Motor neuron (in vitro differentiated cells): ENCODE measurements around the gene FBXL4. TPM values are rescaled to one million over a fixed set of nuclear protein-coding genes. Genes with fewer than 3 reads are reported as not detected.

Experiments
- ATAC-seq, 8 experiments: fragments of 200-7000 bp; cut with Tn5 transposase; replicated peaks in 6 of 8; 2 replicates each; pipeline ENCODE4 v1.8.0; 2021; ENCODE audit warnings: mild to moderate bottlenecking in 8 of 8, moderate library complexity in 8 of 8
- H3K27ac ChIP-seq, 2 donors: fragments of 250-450 bp; sonication (Bioruptor Pico); 2 replicates each; pipeline ENCODE4 v1.9.0; 2021; ENCODE audit warnings: antibody characterized with exemption in 2 of 2, mild to moderate bottlenecking in 2 of 2, moderate library complexity in 1 of 2
- H3K4me1 ChIP-seq, 2 donors: fragments of 250-450 bp; sonication (Bioruptor Pico); replicated peaks in 1 of 2; 2 replicates each; pipeline ENCODE4 v1.6.1; 2021; ENCODE audit warnings: antibody characterized with exemption in 2 of 2, mild to moderate bottlenecking in 2 of 2, moderate library complexity in 1 of 2
- H3K4me3 ChIP-seq, 5 donors: fragments of 250-450 bp; sonication (Bioruptor Pico); 2 replicates each; pipeline ENCODE4 v1.9.0; 2021; ENCODE audit warnings: antibody characterized with exemption in 5 of 5, mild to moderate bottlenecking in 5 of 5, moderate library complexity in 4 of 5
- WGBS, 10 experiments: fragments of 450-650 bp; shearing (Covaris generic); methylation state at CpG; one replicate each; pipeline ENCODE4 v1.0.0; 2022; 5-methylcytosine and 5-hydroxymethylcytosine counted together
- in situ Hi-C, 9 experiments: fragments of 400-800 bp; cut with MboI; loops; one replicate each; pipeline ENCODE4 v1.15.0; 2021; ENCODE audit warnings: low sequenced_read_pairs in 9 of 9, low pct_unique_long_range_greater_than_20kb in 2 of 9; ENCODE audit not compliant: unreplicated experiment in 9 of 9
- total RNA-seq, 8 experiments: library from RNA; unstranded; fragments of 300-600 nt; gene quantifications; 2 replicates each; pipeline versions ENCODE4 v1.2.3 to v1.2.4, GENCODE V29; 2022

The FBXL4 gene
- total RNA-seq, 8 experiments from 2014 or later = 8.4 to 26.1 (median 12.1) TPM

GRCh38 chr6:98973571-98973970, 25.8 kb upstream of the FBXL4 start:
- no peak overlapping the region for H3K4me3 ChIP-seq
- peaks cover 0 to 5% of the 10 kb centered on the region in 2 donors for H3K4me1 ChIP-seq
- no peak for ATAC-seq
- H3K27ac ChIP-seq = no peak overlapping the region
- in situ Hi-C loops = no loop called here
- 17 to 85% (median 71%) methylated on average over 1 of the region's 1 CpG; no CpG with 5 or more reads in 3 of the 10 experiments for WGBS, 10 experiments

- Histone ChIP-seq H3K27ac (no peak overlapping the region), H3K4me3 (no peak overlapping the region), H3K4me1 (no peaks in the 10 kb centered on the region)
- in situ Hi-C loops = no loop called here
- no peak for ATAC-seq
Observed at GRCh38 chr6:98971303-98971702, 23.6 kb upstream of the FBXL4 start.

- no peak for ATAC-seq
- in situ Hi-C loops = no loop called here
- no peak overlapping the region for H3K4me3 ChIP-seq
- H3K4me1 ChIP-seq = no peaks in the 10 kb centered on the region
- WGBS, 10 experiments = 0 to 88% (median 67%) methylated on average over 1 of the region's 1 CpG; no CpG with 5 or more reads in 1 of the 10 experiments
- H3K27ac ChIP-seq = no peak overlapping the region
Observed at GRCh38 chr6:98970469-98970868, 22.7 kb upstream of the FBXL4 start.

GRCh38 chr6:98967616-98968015, 19.9 kb upstream of the FBXL4 start:
- H3K27ac ChIP-seq = no peak overlapping the region
- in situ Hi-C loops = no loop called here
- 0 to 100% (median 90%) methylated on average over 1 to 2 of the region's 2 CpGs; no CpG with 5 or more reads in 1 of the 10 experiments for whole genome bisulfite sequencing, 10 experiments
- no peak for ATAC-seq
- no peak overlapping the region for H3K4me3 ChIP-seq
- no peaks in the 10 kb centered on the region for H3K4me1 ChIP-seq

GRCh38 chr6:98959631-98960030, 11.9 kb upstream of the FBXL4 start:
- Histone ChIP-seq H3K4me3 (no peak overlapping the region), H3K4me1 (no peaks in the 10 kb centered on the region), H3K27ac (no peak overlapping the region)
- 13 to 80% (median 44%) methylated on average over 1 of the region's 1 CpG; no CpG with 5 or more reads in 4 of the 10 experiments for whole genome bisulfite sequencing, 10 experiments
- in situ Hi-C loops = no loop called here
- no peak for ATAC-seq

GRCh38 chr6:98958776-98959175, 11.0 kb upstream of the FBXL4 start:
- WGBS, 10 experiments = 0 to 96% (median 84%) methylated on average over 1 to 3 of the region's 3 CpGs; no CpG with 5 or more reads in 3 of the 10 experiments

GRCh38 chr6:98957450-98957849, 9.7 kb upstream of the FBXL4 start:
- no peak overlapping the region for H3K4me3 ChIP-seq
- no peak overlapping the region for H3K27ac ChIP-seq
- in situ Hi-C loops = no loop called here
- no peaks in the 10 kb centered on the region for H3K4me1 ChIP-seq
- peak in 1 of 8 experiments; percentile 46 for ATAC-seq
- WGBS, 10 experiments = 0 to 100% (median 87%) methylated on average over 1 to 3 of the region's 3 CpGs; no CpG with 5 or more reads in 2 of the 10 experiments

More at GRCh38 chr6:98958776-98959175, 11.0 kb upstream of the FBXL4 start:
- no peak for ATAC-seq
- H3K4me3 ChIP-seq = no peak overlapping the region
- no peak overlapping the region for H3K27ac ChIP-seq
- in situ Hi-C loops = no loop called here
- H3K4me1 ChIP-seq = no peaks in the 10 kb centered on the region

GRCh38 chr6:98949589-98949988, 1.8 kb upstream of the FBXL4 start:
- peaks cover 6 to 10% of the 10 kb centered on the region in 2 donors for H3K4me1 ChIP-seq
- no peak overlapping the region for H3K4me3 ChIP-seq
- in situ Hi-C loops = no loop called here
- H3K27ac ChIP-seq = no peak overlapping the region
- ATAC-seq = no peak
- 40 to 100% (median 80%) methylated on average over 1 to 2 of the region's 2 CpGs for WGBS, 10 experiments

GRCh38 chr6:98946879-98947410, 801 bp downstream of the FBXL4 start:
- in situ Hi-C loops = no loop called here
- H3K4me3 ChIP-seq = peak overlapping the region; percentile 65 to 96 (median 89)

GRCh38 chr6:98946266-98946878, 1.4 kb downstream of the FBXL4 start:
- ATAC-seq = no peak
- WGBS, 10 experiments = 40 to 84% (median 73%) methylated on average over 2 to 10 of the region's 10 CpGs; no CpG with 5 or more reads in 1 of the 10 experiments
- in situ Hi-C loops = no loop called here
- Histone ChIP-seq H3K4me3 (peak overlapping the region; percentile 65 to 96 (median 89)), H3K27ac (no peak overlapping the region), H3K4me1 (peaks cover 6 to 10% of the 10 kb centered on the region in 2 donors)

More at GRCh38 chr6:98946879-98947410, 801 bp downstream of the FBXL4 start:
- H3K4me1 ChIP-seq = peaks cover 6 to 10% of the 10 kb centered on the region in 2 donors
- H3K27ac ChIP-seq = peak overlapping the region; percentile 89
- ATAC-seq = peak in 2 of 8 experiments; percentile 1 to 2
- WGBS, 10 experiments = 0 to 30% (median 12%) methylated on average over 2 to 7 of the region's 9 CpGs; no CpG with 5 or more reads in 1 of the 10 experiments

GRCh38 chr6:98945311-98946115, 2.2 kb downstream of the FBXL4 start:
- Histone ChIP-seq H3K27ac (no peak overlapping the region), H3K4me1 (peaks cover 6 to 10% of the 10 kb centered on the region in 2 donors), H3K4me3 (peak overlapping the region in 2 of 5 donors; percentile 78 to 96)
- WGBS, 10 experiments = 21 to 89% (median 63%) methylated on average over 1 to 3 of the region's 3 CpGs; no CpG with 5 or more reads in 1 of the 10 experiments
- no peak for ATAC-seq
- in situ Hi-C loops = no loop called here

GRCh38 chr6:98944598-98945081, 3.1 kb downstream of the FBXL4 start:
- in situ Hi-C loops = no loop called here
- 40 to 100% (median 67%) methylated on average over 1 to 2 of the region's 2 CpGs; no CpG with 5 or more reads in 3 of the 10 experiments for WGBS, 10 experiments
- H3K4me1 ChIP-seq = peaks cover 6 to 10% of the 10 kb centered on the region in 2 donors
- no peak for ATAC-seq
- H3K27ac ChIP-seq = no peak overlapping the region
- H3K4me3 ChIP-seq = no peak overlapping the region

GRCh38 chr6:98944168-98944567, 3.6 kb downstream of the FBXL4 start:
- WGBS, 10 experiments = 63 to 100% (median 92%) methylated on average over 1 to 3 of the region's 3 CpGs
- H3K4me3 ChIP-seq = no peak overlapping the region
- ATAC-seq = no peak
- no peak overlapping the region for H3K27ac ChIP-seq
- in situ Hi-C loops = no loop called here
- H3K4me1 ChIP-seq = peaks cover 6 to 10% of the 10 kb centered on the region in 2 donors
